ENCODE results near the gene MAN1C1.
"Not testable (repeated sequence)": the region's sequence is repeated elsewhere in the genome, so short reads cannot be mapped to it uniquely, and the experiment has no call there.

Gene MAN1C1

GRCh38 chr1:25696643-25697042 lies 80.1 kb downstream of the MAN1C1 start:
- not testable (repeated sequence) for DNase-seq (ENCODE audit: low read depth in 1 of 2, low spot score in 1 of 2)

GRCh38 chr1:25697435-25698217 lies 81.0 kb downstream of the MAN1C1 start:
- DNase-seq (ENCODE audit: low read depth in 1 of 2, low spot score in 1 of 2): no peak

- DNase-seq (ENCODE audit: low read depth in 1 of 2, low spot score in 1 of 2): no peak
Measured at GRCh38 chr1:25698252-25698651, 81.7 kb downstream of the MAN1C1 start.

- not testable (repeated sequence) for DNase-seq (ENCODE audit: low read depth in 1 of 2, low spot score in 1 of 2)
Measured at GRCh38 chr1:25699059-25699458, 82.5 kb downstream of the MAN1C1 start.

- DNase-seq (ENCODE audit: low read depth in 1 of 2, low spot score in 1 of 2): no peak
Measured at GRCh38 chr1:25699500-25700143, 83.0 kb downstream of the MAN1C1 start.

GRCh38 chr1:25700144-25700523 lies 83.5 kb downstream of the MAN1C1 start:
- DNase-seq (ENCODE audit: low read depth in 1 of 2, low spot score in 1 of 2): no peak

- DNase-seq (ENCODE audit: low read depth in 1 of 2, low spot score in 1 of 2): no peak
Measured at GRCh38 chr1:25700626-25701025, 84.0 kb downstream of the MAN1C1 start.

GRCh38 chr1:25701030-25701785 lies 84.6 kb downstream of the MAN1C1 start:
- no peak for DNase-seq (ENCODE audit: low read depth in 1 of 2, low spot score in 1 of 2)

- DNase-seq (ENCODE audit: low read depth in 1 of 2, low spot score in 1 of 2): no peak
Measured at GRCh38 chr1:25702101-25702775, 85.6 kb downstream of the MAN1C1 start.

GRCh38 chr1:25703041-25703440 lies 86.5 kb downstream of the MAN1C1 start:
- no peak for DNase-seq (ENCODE audit: low read depth in 1 of 2, low spot score in 1 of 2)

GRCh38 chr1:25703671-25704266 lies 87.2 kb downstream of the MAN1C1 start:
- DNase-seq (ENCODE audit: low read depth in 1 of 2, low spot score in 1 of 2): no peak

GRCh38 chr1:25704267-25704691 lies 87.7 kb downstream of the MAN1C1 start:
- no peak for DNase-seq (ENCODE audit: low read depth in 1 of 2, low spot score in 1 of 2)

GRCh38 chr1:25705699-25706098 lies 89.1 kb downstream of the MAN1C1 start:
- no peak for DNase-seq (ENCODE audit: low read depth in 1 of 2, low spot score in 1 of 2)

- no peak for DNase-seq (ENCODE audit: low read depth in 1 of 2, low spot score in 1 of 2)
Measured at GRCh38 chr1:25706146-25707089, 89.8 kb downstream of the MAN1C1 start.

GRCh38 chr1:25707280-25708016 lies 90.9 kb downstream of the MAN1C1 start:
- DNase-seq (ENCODE audit: low read depth in 1 of 2, low spot score in 1 of 2): no peak

GRCh38 chr1:25710583-25711347 lies 94.2 kb downstream of the MAN1C1 start:
- no peak for DNase-seq (ENCODE audit: low read depth in 1 of 2, low spot score in 1 of 2)

GRCh38 chr1:25711555-25712298 lies 95.1 kb downstream of the MAN1C1 start:
- peak; percentile 20 to 21 for DNase-seq (ENCODE audit: low read depth in 1 of 2, low spot score in 1 of 2)
